EH (cell line): Measurements from ENCODE around the gene TMEM185B.

Experiments used
- DNase-seq: peaks from one replicate; pipeline ENCODE4 v3.0.0-alpha.2; 2015; ENCODE audit warnings: low read depth

Gene TMEM185B

DNA sequence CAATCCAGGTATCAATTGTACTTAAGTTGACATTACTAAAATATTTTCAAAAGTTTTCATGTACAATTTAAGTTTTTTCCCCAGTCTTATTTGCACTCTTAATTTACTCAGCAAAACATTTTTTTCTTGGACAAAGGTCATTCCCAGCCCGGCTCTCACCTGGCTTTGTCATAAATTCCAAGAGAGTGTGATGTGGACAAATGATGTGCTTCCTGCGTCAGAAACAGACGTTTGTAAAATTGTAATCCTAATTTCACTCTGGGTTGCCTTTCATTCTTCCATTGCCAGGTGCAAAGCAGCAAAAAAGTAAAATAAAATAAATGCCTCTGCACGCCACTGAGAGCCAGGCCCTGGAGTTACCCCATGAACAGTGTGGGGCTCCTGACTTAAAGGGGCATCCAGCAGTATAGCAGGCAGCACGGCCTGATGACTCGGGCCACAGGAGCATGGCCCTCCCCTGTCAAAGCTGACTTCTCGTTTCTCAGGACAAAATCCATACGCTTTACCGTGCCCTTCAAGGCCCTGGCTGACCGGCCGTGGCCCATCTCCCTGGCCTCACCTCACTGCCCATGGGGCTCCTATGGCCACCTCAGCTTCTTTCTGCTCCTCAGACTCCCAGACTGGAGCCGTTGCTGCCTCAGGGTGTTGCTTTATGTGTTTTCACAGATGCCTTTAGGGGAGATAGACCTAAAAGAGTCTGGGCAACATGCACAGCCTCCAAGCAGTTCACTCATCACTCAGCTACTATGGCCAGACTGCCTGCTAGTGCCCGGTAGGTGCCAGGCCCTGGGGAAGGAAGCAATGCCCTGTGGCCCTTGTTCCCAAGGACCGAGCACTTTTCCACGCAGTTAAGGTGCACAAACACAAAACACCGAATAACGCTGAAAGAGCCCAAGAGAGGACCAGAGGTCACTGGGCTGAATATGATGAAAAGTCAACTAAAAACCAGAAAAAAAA, 7.6 kb upstream of the TMEM185B start:
- no peak for DNase-seq

DNA sequence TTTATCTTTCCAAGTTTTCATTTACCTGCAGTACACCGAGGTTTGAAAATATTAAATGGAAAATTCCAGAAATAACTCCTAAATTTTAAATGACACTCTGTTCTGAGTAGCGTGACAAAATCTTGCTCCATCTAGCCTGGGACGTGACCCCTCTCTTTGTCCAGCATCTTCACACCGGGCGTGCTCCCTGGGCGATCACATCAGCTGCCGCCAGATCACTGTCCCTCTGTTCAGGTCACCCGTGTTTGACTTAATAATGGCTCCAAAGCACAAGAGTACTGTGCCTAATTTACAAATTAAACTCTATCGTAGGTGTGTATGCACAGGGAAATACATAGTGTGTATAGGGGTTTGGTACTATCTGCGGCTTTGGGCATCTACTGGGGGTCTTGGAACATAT, 6.1 kb upstream of the TMEM185B start:
- no peak for DNase-seq

DNA sequence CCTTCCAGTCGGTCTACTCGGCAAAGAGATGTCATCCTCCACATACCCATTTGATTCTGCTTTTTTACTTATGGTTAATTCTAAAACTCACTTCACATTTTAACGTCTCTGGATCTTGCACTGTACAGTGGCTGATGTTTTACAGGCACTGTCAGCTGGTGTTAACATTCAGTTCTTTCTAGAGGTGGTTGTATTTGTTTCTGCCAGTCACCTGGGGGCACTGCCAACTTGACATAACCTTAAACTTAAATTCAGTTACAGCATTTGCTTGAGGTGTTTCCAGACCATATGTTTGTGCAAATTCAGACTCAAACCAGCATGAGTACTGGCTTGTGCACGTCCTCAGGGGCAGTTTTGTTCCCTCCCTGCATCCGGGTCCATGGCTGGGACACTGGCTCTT, 5.3 kb upstream of the TMEM185B start:
- DNase-seq = no peak

DNA sequence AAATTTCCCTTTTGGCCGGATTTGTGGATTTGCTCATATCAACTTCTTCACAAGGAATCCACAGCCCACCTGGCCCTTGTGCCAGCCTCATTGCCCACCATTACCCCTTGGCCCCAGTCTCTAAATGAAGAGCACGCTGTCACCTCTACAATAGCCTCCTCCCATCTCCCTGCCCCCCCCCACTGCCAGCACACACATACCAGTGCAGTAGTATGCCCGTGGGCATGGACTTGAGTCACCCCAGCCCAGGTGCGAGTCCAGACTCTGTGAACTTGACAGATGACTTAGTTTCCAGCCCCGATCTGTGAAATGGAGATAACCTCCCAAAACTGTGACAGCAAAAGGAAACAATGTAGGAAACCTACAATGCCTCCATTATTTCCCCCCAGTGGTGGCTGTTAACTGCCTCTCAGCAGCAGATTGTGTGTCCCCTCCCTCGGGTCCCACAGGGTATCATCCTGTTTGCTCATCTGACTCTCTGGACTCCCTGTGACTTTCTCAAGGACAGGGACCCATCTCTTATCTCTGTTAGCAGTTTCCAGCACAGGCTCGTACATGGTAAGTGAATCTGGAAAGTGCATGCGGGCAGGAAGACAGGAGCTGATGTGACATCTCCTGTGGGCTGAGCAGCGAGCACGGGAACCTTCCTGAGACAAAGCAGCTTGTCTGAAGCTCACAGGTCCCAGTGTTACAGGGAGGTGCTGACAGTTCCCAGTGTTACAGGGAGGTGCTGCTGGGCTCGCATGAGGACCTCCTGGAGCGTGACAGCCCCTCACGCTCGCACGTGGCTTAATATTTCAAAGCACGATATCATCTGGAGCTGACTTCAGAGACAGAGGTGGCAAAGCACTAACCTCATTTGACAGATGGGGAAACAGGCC, 4.2 kb upstream of the TMEM185B start:
- no peak for DNase-seq

DNA sequence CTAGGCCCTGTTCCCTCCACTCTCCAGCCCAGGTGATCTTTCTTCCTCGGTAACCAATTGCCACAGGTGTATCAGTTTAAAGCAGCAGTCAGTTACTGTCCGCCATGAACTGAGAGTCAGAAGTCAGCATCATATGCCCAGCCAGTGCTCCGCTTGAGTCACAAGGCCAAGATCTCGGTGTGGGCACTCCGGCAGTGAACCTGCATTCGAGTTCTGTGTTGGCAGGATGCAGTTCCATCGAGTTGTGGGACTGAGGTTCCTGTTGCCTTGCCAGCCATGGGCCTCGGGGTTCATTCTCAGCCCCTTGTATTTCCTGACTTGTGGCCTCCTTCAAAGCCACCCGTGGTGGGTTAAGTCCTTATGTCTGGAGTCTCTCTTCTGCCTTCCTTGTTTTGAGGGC, 3.1 kb upstream of the TMEM185B start:
- DNase-seq = no peak

DNA sequence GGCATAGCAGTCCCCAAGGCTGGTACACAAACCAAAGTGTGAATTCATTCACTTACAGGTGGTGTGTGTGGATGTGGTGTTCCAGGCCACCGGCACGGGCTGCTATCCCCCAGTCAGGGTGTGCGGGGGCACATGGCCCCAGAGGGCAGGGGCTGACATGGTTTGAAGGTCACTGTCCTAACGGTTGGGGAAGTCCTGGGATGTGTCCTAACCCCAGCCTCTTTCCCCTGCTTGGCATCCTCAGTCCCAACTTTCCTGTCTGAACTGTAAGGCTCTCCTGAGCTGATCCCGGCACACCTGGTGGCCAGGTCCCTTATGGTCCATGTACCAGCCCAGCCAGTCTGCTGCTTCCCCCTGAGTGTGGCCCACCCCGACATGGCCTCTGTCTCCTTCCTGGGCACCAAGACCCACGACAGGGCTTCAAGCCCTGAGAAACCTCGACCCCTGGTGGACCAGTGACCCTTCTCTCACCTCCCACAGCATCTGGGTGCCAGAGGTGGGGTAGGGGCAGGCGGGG, 2.4 kb upstream of the TMEM185B start:
- DNase-seq = no peak

DNA sequence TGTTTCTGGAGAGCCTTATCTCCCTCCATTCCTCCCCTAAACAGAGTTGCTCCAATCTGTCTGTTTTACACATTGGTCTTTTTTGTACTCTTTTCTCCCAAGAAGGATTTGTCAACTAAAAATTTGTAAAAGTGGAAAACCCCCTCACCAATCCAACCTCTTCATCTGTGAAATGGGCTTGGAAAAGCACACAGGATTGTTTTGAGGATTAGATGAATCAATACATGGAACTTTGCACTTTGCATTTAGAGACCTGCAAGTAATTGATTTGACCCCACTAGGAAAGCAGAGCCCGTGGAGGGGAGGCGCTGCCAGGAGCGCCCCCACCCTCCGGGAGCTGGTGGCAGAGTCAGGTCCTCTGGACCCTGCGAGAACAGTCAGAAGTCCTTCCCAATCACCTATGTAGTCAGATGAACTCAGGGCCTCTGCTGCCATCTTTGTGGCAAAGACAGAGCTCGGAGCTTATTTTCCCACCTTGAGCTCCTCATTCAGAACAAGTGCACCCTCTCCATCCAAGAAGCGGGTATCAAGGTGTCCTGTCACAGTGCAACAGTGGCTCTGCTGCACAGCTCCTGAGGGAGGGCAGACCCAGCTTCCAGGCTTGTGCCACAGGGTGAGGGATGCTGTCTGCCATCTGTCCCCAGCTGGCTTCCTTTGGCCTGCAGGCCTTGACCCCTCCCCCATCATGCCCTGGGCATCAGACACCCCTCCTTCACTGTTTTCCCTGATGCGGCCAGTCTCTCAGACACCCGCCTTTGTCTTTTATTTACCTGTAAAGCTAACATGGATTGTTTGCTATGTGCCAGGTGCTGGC, 1.7 kb upstream of the TMEM185B start:
- no peak for DNase-seq

DNA sequence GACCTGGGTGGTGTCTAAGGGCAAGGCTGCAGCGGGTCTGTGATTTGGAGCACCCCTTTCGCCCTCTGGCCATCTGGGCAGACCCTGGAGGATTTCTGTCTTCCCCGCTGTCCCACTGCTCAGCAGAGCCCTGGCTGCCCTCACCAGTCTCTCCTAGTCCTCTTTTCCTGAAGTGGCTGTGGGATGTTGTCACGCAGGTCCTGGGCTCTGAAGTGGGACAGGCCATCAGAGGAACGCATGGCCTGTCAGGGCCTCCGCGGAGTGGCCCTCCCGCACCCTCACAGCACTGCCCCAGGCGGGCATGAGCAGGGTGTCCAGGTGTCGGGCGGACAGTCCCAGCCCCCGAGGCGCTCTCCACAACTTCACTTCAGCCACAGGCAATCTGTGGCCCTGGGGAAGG, 1.1 kb upstream of the TMEM185B start:
- no peak for DNase-seq

DNA sequence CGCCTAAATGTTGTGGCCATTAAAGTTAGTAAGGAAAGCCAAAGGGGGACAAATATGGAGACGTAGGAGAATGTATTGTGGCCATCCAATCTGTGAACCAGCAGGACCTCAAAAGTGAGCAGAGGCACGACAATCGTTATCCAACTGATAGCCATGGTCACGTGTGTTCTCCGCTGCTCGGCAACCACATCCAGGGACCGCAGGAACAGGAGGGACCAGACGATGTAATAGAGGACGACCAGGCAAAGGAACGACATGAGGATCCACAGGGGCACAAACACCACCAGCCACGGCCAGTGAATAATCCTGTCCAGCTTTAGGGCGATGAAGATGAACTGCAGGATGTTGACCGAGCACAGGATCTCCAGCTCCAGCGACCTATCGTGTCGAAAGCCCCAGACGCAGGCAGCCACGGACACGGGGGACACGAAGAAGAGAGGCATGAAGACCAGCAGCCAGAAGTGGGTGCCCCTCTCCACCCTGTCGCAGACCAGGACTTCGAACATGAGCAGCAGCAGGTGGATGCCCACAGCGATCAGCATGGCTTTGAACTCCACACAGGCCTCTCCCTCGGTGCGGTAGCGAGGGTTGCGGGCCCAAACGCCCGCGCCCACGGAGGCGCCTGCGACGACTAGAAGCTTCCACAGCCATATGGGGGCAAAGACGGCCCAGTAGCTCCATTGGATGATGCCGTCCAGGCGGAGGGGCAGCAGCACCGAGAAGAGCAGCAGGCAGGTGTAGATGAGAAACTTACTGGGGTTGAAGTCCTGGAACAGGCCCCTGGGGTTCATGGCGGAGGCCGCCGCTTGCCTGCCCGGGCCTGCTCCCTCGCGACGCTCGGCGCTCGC, 790 bp downstream of the TMEM185B start:
- no peak for DNase-seq

DNA sequence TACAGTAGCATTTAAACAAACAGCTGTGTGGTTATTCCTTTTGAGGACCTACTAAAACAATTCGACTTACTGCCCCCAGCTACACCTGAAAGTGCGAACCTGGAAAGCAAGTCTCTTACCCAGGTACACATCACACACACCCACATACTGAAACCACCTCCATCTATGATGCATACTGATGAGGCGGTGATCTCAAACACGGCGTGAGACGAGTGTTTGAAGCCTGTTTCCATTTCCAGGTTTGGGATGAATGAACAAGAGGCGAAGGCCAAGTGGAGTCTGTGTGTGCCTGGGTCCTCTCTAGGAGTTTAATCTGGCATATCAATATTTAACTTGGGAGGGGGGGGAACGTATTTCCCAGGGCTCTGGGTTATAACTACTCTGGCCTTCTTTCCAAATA, 1.6 kb downstream of the TMEM185B start:
- no peak for DNase-seq

DNA sequence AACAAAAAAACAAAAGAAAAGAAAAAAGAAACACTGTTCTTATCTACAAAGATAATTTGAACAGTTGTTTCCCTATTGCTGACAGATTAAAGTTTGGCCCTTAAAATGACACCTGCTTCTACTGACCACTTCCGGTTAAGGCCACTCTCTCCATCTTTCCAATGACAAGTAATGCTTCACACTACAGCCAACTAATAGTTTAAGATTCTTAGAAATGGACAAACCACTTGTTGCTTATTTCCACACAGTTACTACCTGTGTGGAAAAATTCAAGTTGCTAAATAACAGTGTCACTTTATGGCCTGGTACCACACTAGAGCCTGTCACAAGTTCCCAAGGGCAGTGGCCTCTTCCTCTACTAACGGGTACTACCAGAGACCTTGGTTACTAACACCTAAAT, 2.4 kb downstream of the TMEM185B start:
- DNase-seq = no peak

DNA sequence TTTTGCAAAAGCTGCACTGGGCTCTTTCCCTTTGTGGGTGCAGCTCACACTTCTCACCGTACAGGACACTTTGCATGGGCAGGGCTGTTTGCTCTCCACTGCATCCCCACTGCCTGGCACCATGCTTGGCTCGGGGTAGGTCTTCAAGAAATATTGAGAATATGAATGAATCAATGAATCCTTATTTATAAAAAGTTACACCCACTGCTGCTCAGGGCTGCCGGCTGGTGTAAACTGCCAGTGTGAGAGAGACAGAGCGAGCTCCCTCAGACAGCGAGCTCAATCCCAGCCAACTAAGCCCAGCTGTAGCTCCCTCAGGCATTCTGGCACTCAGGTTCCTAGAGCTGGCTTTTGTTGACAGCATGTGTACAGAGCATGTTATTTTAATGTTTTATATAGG, 3.4 kb downstream of the TMEM185B start:
- DNase-seq = no peak

DNA sequence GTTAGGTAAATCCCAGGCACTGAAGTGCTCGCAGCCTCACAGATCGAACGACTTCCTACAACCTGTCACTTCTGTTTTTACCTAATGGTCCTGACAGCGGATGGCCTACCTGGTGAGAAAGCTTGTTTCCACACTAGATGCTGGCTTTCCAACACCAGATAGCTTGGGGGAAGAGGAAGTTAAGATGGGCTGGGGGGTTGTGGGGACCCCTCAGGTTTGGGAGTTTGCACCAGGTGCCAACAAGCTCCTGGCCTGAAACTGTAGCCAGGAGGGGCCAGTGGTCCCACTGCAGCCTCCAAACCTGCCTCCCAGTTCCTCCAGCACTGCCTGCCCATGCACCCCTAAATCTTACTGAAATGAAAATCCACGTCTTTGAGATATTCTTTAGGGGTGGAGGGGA, 3.9 kb downstream of the TMEM185B start:
- DNase-seq = no peak

DNA sequence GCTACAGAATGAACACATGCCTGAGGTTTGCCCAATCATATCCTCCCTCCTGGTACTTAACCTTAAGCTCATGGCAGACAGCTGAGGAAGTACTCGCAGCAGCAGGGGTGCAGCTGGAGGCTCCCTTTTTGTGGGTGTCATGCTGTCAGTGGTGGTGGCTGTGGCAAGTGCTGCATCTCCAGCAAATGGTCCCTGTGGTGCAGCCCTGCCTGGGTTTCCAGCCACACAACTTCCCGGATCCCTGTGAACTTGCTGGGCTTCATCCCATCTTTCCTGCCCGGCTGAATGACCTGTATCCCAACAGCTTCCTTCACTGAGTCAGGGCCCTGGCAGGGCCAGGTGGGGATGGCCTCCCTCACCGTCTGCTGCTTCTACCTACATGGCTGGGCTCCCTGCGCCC, 5.0 kb downstream of the TMEM185B start:
- DNase-seq = no peak

DNA sequence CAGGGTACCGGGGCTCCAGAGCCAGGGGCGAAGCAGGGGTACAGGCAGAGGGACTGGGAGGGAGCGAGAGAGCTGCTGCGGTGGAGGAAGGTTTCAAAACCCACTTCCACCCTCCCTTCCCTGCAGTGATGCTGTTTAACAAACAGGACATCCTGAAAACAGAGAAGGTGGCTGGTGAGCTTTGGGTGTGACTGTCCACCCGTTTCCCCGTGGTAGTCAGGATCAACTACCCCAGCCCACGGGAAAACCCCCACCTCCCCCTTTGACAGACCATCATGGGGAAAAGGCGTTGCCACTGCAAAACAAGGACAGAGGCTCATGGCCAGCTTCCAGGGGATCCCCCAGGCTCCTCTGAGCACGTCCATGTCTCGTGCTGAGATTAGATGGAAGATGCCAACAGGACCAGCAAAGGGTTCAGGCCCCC, 12.9 kb downstream of the TMEM185B start:
- no peak for DNase-seq

DNA sequence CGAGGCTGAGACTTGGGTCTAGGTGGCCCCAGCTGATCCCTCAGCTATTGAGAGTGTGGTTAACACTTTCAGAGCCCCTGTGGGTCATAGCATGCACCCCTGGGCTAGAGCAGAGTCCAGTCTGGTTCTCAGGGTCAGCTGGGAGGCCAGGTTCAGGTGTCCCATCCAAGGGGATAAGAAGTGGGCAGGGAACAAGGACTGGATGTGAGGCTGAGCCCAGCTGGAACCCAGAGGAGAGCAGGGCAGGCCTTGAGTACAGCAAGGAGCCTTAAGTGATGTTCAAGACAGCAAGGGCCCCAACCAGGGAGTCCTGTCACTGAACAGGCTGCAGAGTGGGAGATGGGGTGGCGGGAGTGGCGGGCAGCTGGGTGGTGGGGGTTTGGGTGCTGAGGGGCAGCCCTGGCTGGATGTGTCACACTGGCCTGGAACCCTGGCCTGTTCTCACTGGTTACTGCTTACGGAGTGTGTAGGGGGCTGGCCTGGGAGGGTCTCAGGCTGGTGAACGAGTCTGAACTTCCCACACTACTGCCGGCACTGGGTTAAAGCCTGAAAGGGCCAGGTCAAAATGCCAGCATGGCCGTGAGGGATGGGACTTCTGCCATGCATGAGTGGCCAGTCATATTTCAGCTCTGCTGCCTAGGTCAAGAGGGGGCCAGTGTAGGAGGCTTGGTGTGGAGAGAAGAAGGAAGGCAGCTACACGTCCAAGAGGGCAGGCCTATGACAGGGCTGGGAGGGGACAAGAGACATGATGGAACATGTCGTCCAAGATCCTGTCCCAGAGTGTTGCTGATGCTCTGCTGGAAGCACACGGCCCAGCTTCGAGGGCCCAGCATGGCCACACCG, 13.6 kb downstream of the TMEM185B start:
- DNase-seq = no peak

DNA sequence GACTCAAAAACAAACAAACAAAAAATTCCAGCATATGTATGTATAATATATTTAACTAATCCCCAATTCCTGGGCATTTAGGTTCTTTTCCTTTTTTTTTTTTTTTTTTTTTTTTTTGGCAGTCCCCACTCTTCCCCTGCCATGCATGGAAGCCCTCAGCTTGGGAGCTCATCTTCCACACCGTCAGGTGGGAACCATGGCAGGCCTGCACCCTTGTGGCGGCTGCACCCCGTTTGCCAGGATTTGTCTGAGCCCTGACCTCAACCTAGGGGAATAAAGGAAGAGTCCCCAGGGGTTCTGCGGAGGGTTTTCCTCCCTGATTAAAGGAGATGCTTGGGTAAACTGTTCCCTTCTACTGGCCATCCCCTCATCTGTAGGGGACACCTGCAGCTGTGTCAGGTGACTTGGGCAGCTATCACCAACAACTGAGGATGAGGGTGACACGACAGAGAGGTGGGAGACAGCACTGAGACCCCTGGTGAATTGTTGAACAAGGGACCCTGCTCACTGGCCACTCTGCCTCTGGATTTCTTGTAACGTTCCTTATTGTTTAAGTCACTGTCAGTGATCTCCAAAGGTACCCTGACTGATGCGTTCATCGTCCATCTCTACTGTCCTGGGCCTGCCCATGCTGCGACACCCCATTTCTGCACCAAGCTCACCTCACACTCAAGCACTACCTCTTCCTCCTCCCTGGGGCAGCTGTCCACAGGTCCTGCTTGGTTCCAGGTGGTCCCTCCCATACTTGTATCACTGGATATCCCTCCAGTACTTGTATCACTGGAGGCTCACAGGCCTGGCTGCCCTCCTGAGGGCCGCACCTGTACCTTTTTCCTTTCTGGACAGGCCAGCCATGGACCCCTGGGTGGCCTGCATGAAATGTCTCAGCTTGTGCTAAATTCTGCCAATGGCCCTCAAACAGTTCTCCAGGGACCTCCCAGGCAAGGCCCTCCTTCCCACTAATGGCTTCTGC, 14.5 kb downstream of the TMEM185B start:
- DNase-seq = no peak

DNA sequence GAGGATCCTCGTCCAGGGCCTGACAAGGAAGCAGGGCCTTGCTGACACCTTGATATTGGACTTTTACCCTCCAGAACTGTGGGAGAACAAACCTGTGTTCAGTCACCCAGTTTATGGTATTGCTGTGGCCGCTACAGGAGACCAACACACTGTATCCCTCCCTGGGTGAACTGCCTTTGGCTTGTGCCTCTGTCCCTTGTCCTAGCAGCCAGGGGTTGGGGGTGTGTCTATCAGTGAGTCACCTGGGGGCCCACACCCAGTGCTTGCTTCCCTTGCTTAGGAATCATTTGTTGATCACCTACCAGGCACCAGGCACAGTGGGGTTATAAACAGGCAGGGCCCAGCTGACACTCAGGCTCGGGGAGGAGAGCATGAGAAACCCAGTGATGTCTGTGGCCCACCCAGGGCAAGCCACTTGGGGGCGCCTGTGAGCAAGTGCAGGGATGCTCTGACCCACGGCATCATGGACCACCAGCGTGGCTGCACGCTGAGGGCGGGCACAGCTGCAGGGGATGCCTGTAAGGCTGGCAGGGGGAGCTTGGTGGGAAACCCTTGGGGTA, 17.1 kb downstream of the TMEM185B start:
- DNase-seq = peak; percentile 23
